Panc1 (cell line): Measurements from ENCODE around the gene CRTAC1. TPM values are rescaled to one million over a fixed set of nuclear protein-coding genes. Genes with fewer than 3 reads are reported as not detected.

Experiments
- ATAC-seq: fragments of 200-7000 bp; cut with Tn5 transposase; 2 replicates; pipeline ENCODE4 v1.9.1; 2020; ENCODE audit warnings: mild to moderate bottlenecking, moderate library complexity
- BruUV-seq: library from RNA; stranded (reverse); fragments of 400-500 nt; replicated peaks from 2 replicates; lab custom pipeline; 2021; lab: Mats Ljungman, UMichigan
- CTCF ChIA-PET: fragments of 300-600 bp; sonication (Branson Sonifier 250); formaldehyde crosslinking; loops from one replicate; lab custom pipeline; 2022; ENCODE audit warnings: antibody characterized with exemption; lab: Charles Lee
- POLR2A ChIA-PET: fragments of 300-600 bp; sonication (Branson Sonifier 250); formaldehyde crosslinking; loops from one replicate; lab custom pipeline; 2022; ENCODE audit warnings: antibody characterized with exemption; lab: Charles Lee
- DNase-seq: peaks from one replicate; pipeline ENCODE4 v3.0.0-alpha.2; 2010; ENCODE audit warnings: low read depth, low spot score
- H3K27ac ChIP-seq: 2 replicates; pipeline ENCODE4 v1.5.1; 2011; ENCODE audit warnings: mild to moderate bottlenecking, low read length, inconsistent platforms
- H3K27me3 ChIP-seq: fragments of 200-500 bp; sonication (Bioruptor generic); 2 replicates; pipeline ENCODE4 v1.6.0; 2014; ENCODE audit warnings: low read length, inconsistent platforms; ENCODE audit not compliant: control insufficient read depth, insufficient read depth
- H3K36me3 ChIP-seq: fragments of 200-500 bp; sonication (Bioruptor generic); 2 replicates; pipeline ENCODE4 v1.5.1; 2014; ENCODE audit warnings: inconsistent platforms, mild to moderate bottlenecking, low read length, moderate library complexity; ENCODE audit not compliant: control insufficient read depth, insufficient read depth
- H3K4me1 ChIP-seq: 2 replicates; pipeline ENCODE4 v1.5.1; 2011; ENCODE audit warnings: inconsistent platforms, mild to moderate bottlenecking, low read length, moderate library complexity; ENCODE audit not compliant: control insufficient read depth, insufficient read depth
- H3K4me3 ChIP-seq, 2 experiments: 2 replicates each; pipeline ENCODE4 v1.5.1; 2011 to 2012; ENCODE audit warnings: low read depth in 2 of 2, low read length in 2 of 2, mild to moderate bottlenecking in 2 of 2, inconsistent platforms in 1 of 2, moderate library complexity in 1 of 2
- H3K9me3 ChIP-seq: fragments of 200-500 bp; sonication (Bioruptor generic); 2 replicates; pipeline ENCODE4 v1.5.1; 2014; ENCODE audit warnings: low read depth, mild to moderate bottlenecking, inconsistent platforms, low read length, moderate library complexity; ENCODE audit not compliant: control insufficient read depth, insufficient read depth
- CTCF ChIP-seq: fragments of 450-650 bp; IDR thresholded peaks from 2 replicates; pipeline ENCODE4 v1.5.1; 2017; ENCODE audit warnings: mild to moderate bottlenecking
- POLR2AphosphoS5 ChIP-seq: IDR thresholded peaks from 2 replicates; pipeline ENCODE4 v1.6.1; 2012; ENCODE audit warnings: mild to moderate bottlenecking, low read depth, low read length, moderate library complexity
- REST ChIP-seq, 2 experiments: IDR thresholded peaks; 2 replicates each; pipeline ENCODE4 v1.6.1; 2011 to 2012; ENCODE audit warnings: low read depth in 2 of 2, control low read depth in 1 of 2, low read length in 1 of 2, mild to moderate bottlenecking in 1 of 2, moderate library complexity in 1 of 2; ENCODE audit not compliant: insufficient read depth in 1 of 2
- SIN3A ChIP-seq: IDR thresholded peaks from 2 replicates; pipeline ENCODE4 v1.6.1; 2012; ENCODE audit warnings: low read depth, mild to moderate bottlenecking, low read length, moderate library complexity, borderline replicate concordance; ENCODE audit not compliant: insufficient read depth
- TCF7L2 ChIP-seq: IDR thresholded peaks from 2 replicates; pipeline ENCODE4 v1.6.1; 2011; ENCODE audit warnings: mild to moderate bottlenecking, low read depth, low read length, inconsistent platforms
- in situ Hi-C: cut with HindIII; loops from 2 replicates; pipeline ENCODE4 v1.10.0; 2016; ENCODE audit warnings: low sequenced_read_pairs, low pct_unique_long_range_greater_than_20kb
- intact Hi-C: fragments of 100-400 bp; cut with micrococcal nuclease; formaldehyde crosslinking; loops from one replicate; pipeline ENCODE4 v1.10.0; 2022; ENCODE audit not compliant: unreplicated experiment
- total RNA-seq: library from RNA; stranded (reverse); gene quantifications from one replicate; pipeline ENCODE4 v1.2.1, GENCODE V29; 2021; ENCODE audit not compliant: unreplicated experiment

The CRTAC1 gene
- total RNA-seq, 1 experiment from 2014 or later: 0.23 TPM

DNA sequence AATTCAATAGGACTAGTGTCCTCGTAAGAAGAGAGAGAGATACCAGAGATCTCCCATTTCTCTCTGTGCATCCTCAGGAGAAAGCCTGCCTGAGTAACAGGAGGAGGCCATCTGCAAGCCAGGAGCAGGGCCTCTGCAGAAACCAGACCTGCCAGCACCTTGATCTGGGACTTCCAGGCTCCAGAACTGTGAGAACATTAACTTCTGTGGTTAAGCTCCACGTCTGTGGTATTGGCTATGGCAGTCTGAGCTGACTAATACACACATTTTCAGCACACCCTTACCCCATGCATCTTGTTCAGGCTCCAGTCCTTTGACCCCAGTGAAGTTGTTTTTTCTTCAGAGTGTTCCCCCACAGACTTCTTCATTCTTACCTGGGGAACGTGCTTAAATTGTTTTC, 3.1 kb upstream of the CRTAC1 start:
- in situ Hi-C loops: no loop called here
- CTCF ChIA-PET: interaction anchor here (1.2 kb wide), 1 partner anchor 12 kb away, joined by 3 read pairs; no protein-coding TSS in a partner anchor
- DNase-seq: no peak

GRCh38 chr10:98031440-98031839, 1.0 kb upstream of the CRTAC1 start:
- TF ChIP-seq REST (IDR thresholded peaks at IDR 0.05; ENCODE audit: insufficient read depth in 1 of 2, low read depth in 2 of 2, low read length in 1 of 2): no peak
- TF ChIP-seq SIN3A: no peak
- TF ChIP-seq CTCF: no peak
- TF ChIP-seq POLR2AphosphoS5: no peak
- TF ChIP-seq TCF7L2: no peak
- Histone ChIP-seq H3K4me3 (no peak overlapping the region), H3K9me3 (no peaks in the 10 kb centered on the region), H3K27me3 (peaks cover 54% of the 10 kb centered on the region), H3K27ac (no peak overlapping the region), H3K4me1 (no peaks in the 10 kb centered on the region), H3K36me3 (0 out of 2 replicates have a peak, but pooled peaks cover 3% of the 10 kb centered on the region)
- ATAC-seq (no peak), DNase-seq (no peak)
- intact Hi-C loops: no loop called here
- CTCF ChIA-PET: no interaction called here
- POLR2A ChIA-PET: no interaction called here
- no TSS peak for BruUV-seq
- in situ Hi-C loops: no loop called here

More for the DNA sequence above, 3.1 kb upstream of the CRTAC1 start:
- H3K4me1 ChIP-seq: no peaks in the 10 kb centered on the region
- H3K9me3 ChIP-seq: no peaks in the 10 kb centered on the region
- no peak overlapping the region for H3K4me3 ChIP-seq
- no peak for ATAC-seq
- TF ChIP-seq CTCF: no peak
- TF ChIP-seq REST (IDR thresholded peaks at IDR 0.05; ENCODE audit: insufficient read depth in 1 of 2, low read depth in 2 of 2, low read length in 1 of 2): no peak
- no peak for TF ChIP-seq SIN3A
- no peak for TF ChIP-seq TCF7L2
- TF ChIP-seq POLR2AphosphoS5: no peak
- H3K27ac ChIP-seq: no peak overlapping the region
- peaks cover 62% of the 10 kb centered on the region for H3K27me3 ChIP-seq
- no TSS peak for BruUV-seq
- 0 out of 2 replicates have a peak, but pooled peaks cover 3% of the 10 kb centered on the region for H3K36me3 ChIP-seq
- intact Hi-C loops: no loop called here
- POLR2A ChIA-PET: no interaction called here
